CD4-positive, CD25-positive, alpha-beta regulatory T cell (primary cell): ENCODE data around the gene NIPSNAP2. TPM values are rescaled to one million over a fixed set of nuclear protein-coding genes. Genes with fewer than 3 reads are reported as not detected.

Source experiments
- ATAC-seq, 2 donors: fragments of 150-1000 bp; cut with Tn5 transposase; one replicate each; pipeline ENCODE4 v1.10.0; 2021; ENCODE audit warnings: low read depth in 2 of 2, moderate number of reproducible peaks in 2 of 2, moderate library complexity in 1 of 2
- DNase-seq, 3 donors: peaks; one replicate each; pipeline versions ENCODE4 v3.0.0 to v3.0.0-alpha.2; 2012 to 2022; ENCODE audit warnings: mixed read lengths in 1 of 3
- H3K27ac ChIP-seq: one replicate; pipeline ENCODE4 v1.7.0; 2013; ENCODE audit warnings: mild to moderate bottlenecking, low read length; ENCODE audit not compliant: insufficient read depth, poor library complexity, severe bottlenecking
- H3K27me3 ChIP-seq: one replicate; pipeline ENCODE4 v1.7.0; 2013; ENCODE audit warnings: low read length; ENCODE audit not compliant: control insufficient read depth, insufficient read depth
- H3K36me3 ChIP-seq: one replicate; pipeline ENCODE4 v1.7.0; 2013; ENCODE audit warnings: mild to moderate bottlenecking, low read length, moderate library complexity; ENCODE audit not compliant: control insufficient read depth, insufficient read depth
- H3K4me1 ChIP-seq: 2 replicates; pipeline ENCODE4 v1.7.0; 2013; ENCODE audit warnings: mild to moderate bottlenecking, low read length; ENCODE audit not compliant: insufficient read depth, control insufficient read depth, poor library complexity, severe bottlenecking
- H3K4me3 ChIP-seq: one replicate; pipeline ENCODE4 v1.7.0; 2013; ENCODE audit warnings: low read depth, mild to moderate bottlenecking, low read length, moderate library complexity
- H3K9me3 ChIP-seq, 2 experiments: 1 replicate in 1 of 2; 2 replicates in 1 of 2; pipeline ENCODE4 v1.7.0; 2013; ENCODE audit warnings: low read length in 2 of 2, mild to moderate bottlenecking in 1 of 2, moderate library complexity in 1 of 2; ENCODE audit not compliant: control insufficient read depth in 2 of 2
- H3K27ac Mint-ChIP-seq, 3 donors: one replicate each; pipeline ENCODE4 v1.8.0; 2020 to 2022; ENCODE audit warnings: mild to moderate bottlenecking in 3 of 3, mixed read lengths in 3 of 3, moderate library complexity in 2 of 3
- H3K27me3 Mint-ChIP-seq: one replicate; pipeline ENCODE4 v1.8.0; 2022; ENCODE audit warnings: mild to moderate bottlenecking, mixed read lengths
- H3K36me3 Mint-ChIP-seq: one replicate; pipeline ENCODE4 v1.8.0; 2020; ENCODE audit warnings: mixed read lengths
- H3K4me1 Mint-ChIP-seq, 4 donors: one replicate each; pipeline ENCODE4 v1.8.0; 2020 to 2022; ENCODE audit warnings: mixed read lengths in 4 of 4, mild to moderate bottlenecking in 1 of 4
- H3K4me3 Mint-ChIP-seq, 4 donors: one replicate each; pipeline ENCODE4 v1.8.0; 2020 to 2022; ENCODE audit warnings: mild to moderate bottlenecking in 4 of 4, mixed read lengths in 4 of 4, moderate library complexity in 3 of 4
- H3K9me3 Mint-ChIP-seq, 7 donors: one replicate each; pipeline ENCODE4 v1.8.0; 2020 to 2022; ENCODE audit warnings: mixed read lengths in 7 of 7, mild to moderate bottlenecking in 3 of 7, moderate library complexity in 2 of 7
- polyA plus RNA-seq, 4 donors: library from polyadenylated mRNA; unstranded; fragments of 300-500 nt; fragmentation: Illumina TruSeq; gene quantifications; one replicate each; pipeline ENCODE4 v1.2.3, GENCODE V29; 2021
- total RNA-seq: library from RNA; stranded (reverse); gene quantifications from one replicate; pipeline ENCODE4 v1.2.3, GENCODE V29; 2022

The NIPSNAP2 gene
- total and polyA plus RNA-seq, 5 donors from 2014 or later: 34.8 to 52.9 (median 45.4) TPM

GRCh38 chr7:55965805-55966421, 1.5 kb downstream of the NIPSNAP2 start:
- Histone ChIP-seq H3K4me3 (no peak overlapping the region), H3K27me3 (no peaks in the 10 kb centered on the region), H3K27ac (peak overlapping the region; percentile 82), H3K9me3 (no peaks in the 10 kb centered on the region), H3K36me3 (peaks cover 5% of the 10 kb centered on the region), H3K4me1 (peaks cover 18% of the 10 kb centered on the region)
- Mint-ChIP-seq H3K4me1 (peaks cover 0 to 61% (median 37%) of the 10 kb centered on the region in 4 donors), H3K4me3 (peak overlapping the region; percentile 68 to 91 (median 80)), H3K9me3 (no peaks in the 10 kb centered on the region), H3K27me3 (no peaks in the 10 kb centered on the region), H3K27ac (peak overlapping the region; percentile 21 to 77 (median 77)), H3K36me3 (peaks cover 18% of the 10 kb centered on the region)
- ATAC-seq (no peak), DNase-seq (no peak)

GRCh38 chr7:55966851-55967250, 2.5 kb downstream of the NIPSNAP2 start:
- peak overlapping the region in 3 of 4 donors; percentile 20 to 26 (median 22) for H3K4me3 Mint-ChIP-seq

GRCh38 chr7:55969391-55969790, 5.0 kb downstream of the NIPSNAP2 start:
- H3K27ac Mint-ChIP-seq: peak overlapping the region in 2 of 3 donors; percentile 11 to 87
- no peaks in the 10 kb centered on the region for H3K27me3 Mint-ChIP-seq
- Histone ChIP-seq H3K4me3 (no peak overlapping the region), H3K4me1 (peaks cover 6% of the 10 kb centered on the region), H3K27me3 (no peaks in the 10 kb centered on the region), H3K27ac (no peak overlapping the region), H3K36me3 (peaks cover 5% of the 10 kb centered on the region), H3K9me3 (no peaks in the 10 kb centered on the region)
- H3K4me3 Mint-ChIP-seq: peak overlapping the region in 2 of 4 donors; percentile 52 to 75
- H3K36me3 Mint-ChIP-seq: peaks cover 18% of the 10 kb centered on the region
- no peaks in the 10 kb centered on the region for H3K9me3 Mint-ChIP-seq
- H3K4me1 Mint-ChIP-seq: peaks cover 6 to 55% (median 35%) of the 10 kb centered on the region in 4 donors
- DNase-seq (no peak), ATAC-seq (no peak)

More at GRCh38 chr7:55966851-55967250, 2.5 kb downstream of the NIPSNAP2 start:
- ATAC-seq: no peak
- Histone ChIP-seq H3K27ac (no peak overlapping the region), H3K4me3 (no peak overlapping the region), H3K27me3 (no peaks in the 10 kb centered on the region), H3K9me3 (no peaks in the 10 kb centered on the region), H3K4me1 (peaks cover 18% of the 10 kb centered on the region), H3K36me3 (peaks cover 5% of the 10 kb centered on the region)
- H3K4me1 Mint-ChIP-seq: peaks cover 6 to 66% (median 40%) of the 10 kb centered on the region in 4 donors
- peak overlapping the region in 2 of 3 donors; percentile 54 to 78 for H3K27ac Mint-ChIP-seq
- H3K27me3 Mint-ChIP-seq: no peaks in the 10 kb centered on the region
- H3K36me3 Mint-ChIP-seq: peaks cover 18% of the 10 kb centered on the region
- no peak for DNase-seq
- H3K9me3 Mint-ChIP-seq: no peaks in the 10 kb centered on the region

GRCh38 chr7:55970561-55970960, 6.2 kb downstream of the NIPSNAP2 start:
- Mint-ChIP-seq H3K27me3 (no peaks in the 10 kb centered on the region), H3K9me3 (no peaks in the 10 kb centered on the region), H3K36me3 (peaks cover 18% of the 10 kb centered on the region), H3K4me1 (peaks cover 6 to 53% (median 40%) of the 10 kb centered on the region in 4 donors), H3K4me3 (peak overlapping the region in 2 of 4 donors; percentile 46 to 69), H3K27ac (peak overlapping the region in 2 of 3 donors; percentile 0 to 57)
- Histone ChIP-seq H3K27me3 (no peaks in the 10 kb centered on the region), H3K27ac (no peak overlapping the region), H3K4me1 (no peaks in the 10 kb centered on the region), H3K4me3 (no peak overlapping the region), H3K36me3 (peaks cover 5% of the 10 kb centered on the region), H3K9me3 (no peaks in the 10 kb centered on the region)
- ATAC-seq (no peak), DNase-seq (no peak)

GRCh38 chr7:55970978-55971377, 6.6 kb downstream of the NIPSNAP2 start:
- H3K36me3 ChIP-seq: peaks cover 5% of the 10 kb centered on the region
- DNase-seq (no peak), ATAC-seq (no peak)
- no peaks in the 10 kb centered on the region for H3K9me3 Mint-ChIP-seq
- no peaks in the 10 kb centered on the region for H3K4me1 ChIP-seq
- H3K27me3 ChIP-seq: no peaks in the 10 kb centered on the region
- peaks cover 18% of the 10 kb centered on the region for H3K36me3 Mint-ChIP-seq
- no peaks in the 10 kb centered on the region for H3K27me3 Mint-ChIP-seq
- no peaks in the 10 kb centered on the region for H3K9me3 ChIP-seq
- H3K4me3 Mint-ChIP-seq: peak overlapping the region in 1 of 4 donors; percentile 46
- peak overlapping the region in 2 of 3 donors; percentile 0 to 57 for H3K27ac Mint-ChIP-seq
- no peak overlapping the region for H3K27ac ChIP-seq
- H3K4me1 Mint-ChIP-seq: peaks cover 6 to 50% (median 36%) of the 10 kb centered on the region in 4 donors
- H3K4me3 ChIP-seq: no peak overlapping the region

GRCh38 chr7:55973747-55974250, 9.4 kb downstream of the NIPSNAP2 start:
- H3K4me1 Mint-ChIP-seq: peaks cover 6 to 35% (median 31%) of the 10 kb centered on the region in 4 donors
- no peak for DNase-seq
- peak overlapping the region in 1 of 3 donors; percentile 65 for H3K27ac Mint-ChIP-seq
- H3K27ac ChIP-seq: no peak overlapping the region
- H3K4me1 ChIP-seq: no peaks in the 10 kb centered on the region
- H3K4me3 ChIP-seq: no peak overlapping the region
- no peaks in the 10 kb centered on the region for H3K9me3 ChIP-seq
- ATAC-seq: no peak
- H3K36me3 Mint-ChIP-seq: peaks cover 18% of the 10 kb centered on the region
- no peaks in the 10 kb centered on the region for H3K9me3 Mint-ChIP-seq
- no peaks in the 10 kb centered on the region for H3K27me3 Mint-ChIP-seq
- H3K36me3 ChIP-seq: peaks cover 15% of the 10 kb centered on the region
- H3K27me3 ChIP-seq: no peaks in the 10 kb centered on the region
- no peak overlapping the region for H3K4me3 Mint-ChIP-seq

GRCh38 chr7:55975988-55976633, 11.7 kb downstream of the NIPSNAP2 start:
- H3K36me3 Mint-ChIP-seq: peaks cover 26% of the 10 kb centered on the region
- H3K4me3 Mint-ChIP-seq: no peak overlapping the region

More at GRCh38 chr7:55975988-55976633, 11.7 kb downstream of the NIPSNAP2 start:
- Histone ChIP-seq H3K27ac (no peak overlapping the region), H3K9me3 (no peaks in the 10 kb centered on the region), H3K27me3 (no peaks in the 10 kb centered on the region), H3K4me3 (no peak overlapping the region), H3K4me1 (no peaks in the 10 kb centered on the region), H3K36me3 (peaks cover 39% of the 10 kb centered on the region)
- Mint-ChIP-seq H3K9me3 (no peaks in the 10 kb centered on the region), H3K4me1 (peaks cover 5 to 17% (median 15%) of the 10 kb centered on the region in 4 donors), H3K27me3 (no peaks in the 10 kb centered on the region), H3K27ac (no peak overlapping the region)
- ATAC-seq (no peak), DNase-seq (no peak)
